Measurements from ENCODE around the gene GRM2. TPM values are rescaled to one million over a fixed set of nuclear protein-coding genes. Genes with fewer than 3 reads are reported as not detected.
A peak's percentile ranks its signal among the peaks of the same experiment; 100 is the strongest.

Gene GRM2
- total and polyA plus RNA-seq, 2 of the 8 experiments (the other 6 are each of a cell fraction or from before 2014, with no cell fraction given): 3.9 to 10.5 TPM

DNA sequence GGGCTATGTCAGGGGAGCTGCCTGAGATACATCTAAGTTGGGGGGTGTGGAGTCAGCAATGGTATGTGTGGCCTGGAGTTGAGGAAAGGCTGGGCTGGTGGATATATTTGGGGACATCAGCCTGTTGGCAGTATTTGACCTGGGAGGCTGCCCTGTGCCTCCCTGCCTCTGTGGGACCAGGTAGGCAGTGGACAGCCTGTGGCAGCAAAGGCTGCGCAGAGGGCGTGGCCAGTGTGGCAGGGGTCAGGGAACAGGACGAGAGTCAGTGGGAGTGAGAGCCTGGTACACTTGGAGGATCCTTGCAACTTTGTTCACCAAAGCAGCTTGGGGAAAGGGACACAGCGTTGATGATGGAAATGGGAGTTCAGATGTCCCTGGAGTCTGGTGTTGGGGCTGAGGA is 20.8 kb upstream of the GRM2 start:
- Histone ChIP-seq H3K27ac (ENCODE audit: low read depth, low read length) (no peak overlapping the region), H3K4me1 (replicated peaks in 1 of 4; ENCODE audit: control insufficient read depth in 3 of 4, insufficient read depth in 4 of 4, low read length in 3 of 4) (peaks cover 2 to 12% (median 4%) of the 10 kb centered on the region in 4 experiments; a peak in 4 of 7 replicates), H3K27me3 (replicated peaks in 1 of 4; ENCODE audit: control insufficient read depth in 3 of 4, extremely low read depth in 1 of 4, insufficient read depth in 3 of 4, low read length in 3 of 4) (no peaks in the 10 kb centered on the region), H2BK12ac (ENCODE audit: low read depth, low read length) (peak overlapping the region; percentile 75; the same call in 1 of the 2 replicates), H4K91ac (replicated peaks; ENCODE audit: insufficient read length, low read length) (no peak overlapping the region), H2AFZ (ENCODE audit: low read length) (no peak overlapping the region), H4K20me1 (replicated peaks in 1 of 2; ENCODE audit: control insufficient read depth in 1 of 2, insufficient read depth in 2 of 2, low read length in 2 of 2) (peaks cover 0 to 2% of the 10 kb centered on the region in 2 experiments), H3K4ac (replicated peaks; ENCODE audit: insufficient read length, low read depth, low read length) (no peak overlapping the region), H2AK5ac (ENCODE audit: low read depth, low read length) (no peak overlapping the region), H2BK5ac (ENCODE audit: low read depth, low read length) (no peak overlapping the region), H3K4me2 (ENCODE audit: insufficient read depth in 1 of 2, low read depth in 2 of 2, low read length in 2 of 2) (no peak overlapping the region), H3K79me1 (ENCODE audit: low read depth, low read length) (no peaks in the 10 kb centered on the region; the same call in 1 of the 2 replicates), H3K56ac (replicated peaks; ENCODE audit: insufficient read length, low read depth, low read length) (no peak overlapping the region), H3K36me3 (ENCODE audit: control insufficient read depth in 2 of 4, insufficient read depth in 4 of 4, low read length in 3 of 4) (no peaks in the 10 kb centered on the region), H4K8ac (ENCODE audit: extremely low read depth, insufficient read depth, low read length) (0 out of 2 replicates have a peak overlapping the region, but pooled peaks have one; percentile 1), H3K9ac (replicated peaks in 1 of 4; ENCODE audit: extremely low read depth in 1 of 4, low read depth in 3 of 4, low read length in 3 of 4) (no peak overlapping the region), H2BK15ac (ENCODE audit: low read length) (no peak overlapping the region), H3K14ac (ENCODE audit: insufficient read length) (no peak overlapping the region), H3K23me2 (ENCODE audit: low read depth, low read length) (no peaks in the 10 kb centered on the region), H3K23ac (ENCODE audit: insufficient read length) (no peak overlapping the region), H4K5ac (ENCODE audit: insufficient read length, low read depth, low read length) (no peak overlapping the region), H3K18ac (ENCODE audit: extremely low read depth, low read length) (no peak overlapping the region; the same call in 1 of the 2 replicates), H3K9me3 (ENCODE audit: insufficient read depth in 2 of 2, low read depth in 1 of 2, low read length in 1 of 2) (no peaks in the 10 kb centered on the region), H2BK120ac (replicated peaks; ENCODE audit: low read depth, low read length) (no peak overlapping the region), H3K4me3 (ENCODE audit: extremely low read depth in 1 of 4, insufficient read depth in 2 of 4, low read depth in 3 of 4, low read length in 4 of 4) (no peak overlapping the region), H3K79me2 (ENCODE audit: control insufficient read depth in 1 of 2, insufficient read depth in 2 of 2, low read length in 2 of 2) (no peaks in the 10 kb centered on the region), H2BK20ac (ENCODE audit: low read length) (no peak overlapping the region)
- POLR2A ChIA-PET (ENCODE audit: partially characterized antibody): interaction anchor here (2.3 kb wide), 1 partner anchor 17 kb away, joined by 7 read pairs; no protein-coding TSS in a partner anchor
- no peak for DNase-seq (ENCODE audit: low read depth in 1 of 2, low spot score in 2 of 2)
- no peak for FAIRE-seq
- CTCF ChIA-PET (ENCODE audit: partially characterized antibody): interaction anchor here (1.0 to 8.2 kb wide), 6 partner anchors 13 to 184 kb away, joined by 4 to 31 read pairs (median 6); no protein-coding TSS in a partner anchor
- 94% methylated on average over 4 of the region's 4 CpGs; no CpG with 5 or more reads in 1 of the 2 experiments for WGBS, 2 experiments (ENCODE audit: extremely low coverage in 1 of 2, insufficient coverage in 1 of 2, insufficient read length in 1 of 2, insufficient replicate concordance in 2 of 2, low coverage in 1 of 2, low lambda C conversion rate in 2 of 2, missing lambda C conversion rate in 1 of 2)
- no peak for TF ChIP-seq RNF2 (IDR thresholded peaks at IDR 0.05; ENCODE audit: borderline replicate concordance, low read depth, low read length, missing control alignments, poor library complexity, severe bottlenecking)
- no peak for TF ChIP-seq PHF8 (conservative IDR thresholded peaks at IDR 0.05; ENCODE audit: low read depth, low read length)
- TF ChIP-seq HDAC2 (IDR thresholded peaks at IDR 0.05; ENCODE audit: borderline replicate concordance in 1 of 2, low read depth in 2 of 2, low read length in 2 of 2): no peak
- TF ChIP-seq, protein P1, sequence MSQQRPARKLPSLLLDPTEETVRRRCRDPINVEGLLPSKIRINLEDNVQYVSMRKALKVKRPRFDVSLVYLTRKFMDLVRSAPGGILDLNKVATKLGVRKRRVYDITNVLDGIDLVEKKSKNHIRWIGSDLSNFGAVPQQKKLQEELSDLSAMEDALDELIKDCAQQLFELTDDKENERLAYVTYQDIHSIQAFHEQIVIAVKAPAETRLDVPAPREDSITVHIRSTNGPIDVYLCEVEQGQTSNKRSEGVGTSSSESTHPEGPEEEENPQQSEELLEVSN (IDR thresholded peaks at IDR 0.05): no peak
- no peak for TF ChIP-seq KDM4A (IDR thresholded peaks at IDR 0.05; ENCODE audit: low read depth, low read length, severe bottlenecking)
- no peak for TF ChIP-seq TCF12 (IDR thresholded peaks at IDR 0.05; ENCODE audit: low read depth, low read length)
- no peak for TF ChIP-seq SIRT6 (IDR thresholded peaks at IDR 0.05; ENCODE audit: low read length)
- TF ChIP-seq NANOG (IDR thresholded peaks at IDR 0.05; ENCODE audit: insufficient read depth, low read depth, low read length, poor library complexity, severe bottlenecking): no peak
- TF ChIP-seq POU5F1 (IDR thresholded peaks at IDR 0.05; ENCODE audit: low read depth, low read length): no peak
- no peak for TF ChIP-seq SP4 (IDR thresholded peaks at IDR 0.05; ENCODE audit: low read length)
- TF ChIP-seq SP2 (IDR thresholded peaks at IDR 0.05; ENCODE audit: low read length): no peak
- TF ChIP-seq KDM1A (IDR thresholded peaks at IDR 0.05; ENCODE audit: borderline replicate concordance, low read length): no peak
- TF ChIP-seq FOSL1 (IDR thresholded peaks at IDR 0.05; ENCODE audit: insufficient read depth, low read depth, low read length): no peak

All from H1 (cell line).